Putamen (tissue), 1 donor: ENCODE data around the gene NOL12.

Experiments used
- DNase-seq: peaks from one replicate; pipeline ENCODE4 v3.0.0-alpha.2; 2016; ENCODE audit warnings: low spot score

NOL12 gene

DNA sequence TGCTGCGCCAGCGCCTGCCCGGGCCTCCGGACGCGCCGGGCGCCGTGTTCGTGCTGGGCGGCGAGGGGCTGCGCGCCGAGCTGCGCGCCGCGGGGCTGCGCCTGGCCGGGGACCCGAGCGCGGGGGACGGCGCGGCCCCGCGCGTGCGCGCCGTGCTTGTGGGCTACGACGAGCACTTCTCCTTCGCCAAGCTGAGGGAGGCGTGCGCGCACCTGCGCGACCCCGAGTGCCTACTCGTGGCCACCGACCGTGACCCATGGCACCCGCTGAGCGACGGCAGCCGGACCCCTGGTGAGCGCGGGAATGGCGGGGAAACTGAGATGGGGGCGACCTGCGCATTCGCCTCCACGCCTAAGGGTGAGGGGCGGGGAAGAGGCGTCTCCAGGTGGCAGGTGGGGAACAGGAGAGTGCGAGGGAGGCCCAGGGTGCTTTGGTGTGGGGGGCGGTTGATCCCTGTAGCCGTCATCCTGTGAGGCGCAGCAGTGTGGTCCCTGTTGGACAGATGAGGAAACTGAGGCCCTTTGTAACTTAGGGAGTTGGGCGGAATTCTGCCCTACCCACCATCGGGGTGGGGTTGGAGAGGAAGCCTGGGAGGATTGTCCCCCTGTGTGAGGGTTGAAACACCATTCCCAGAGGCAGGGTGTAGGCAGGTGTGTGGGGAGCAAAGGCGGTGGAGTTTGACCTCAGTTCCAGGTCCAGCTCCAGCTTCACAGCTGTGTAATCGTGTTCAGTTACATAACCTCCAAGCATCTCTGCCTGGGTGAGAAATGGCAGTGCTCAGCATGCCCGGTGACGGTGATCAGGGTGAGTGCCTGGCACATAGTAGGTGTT is 26.9 kb upstream of the NOL12 start:
- no peak for DNase-seq

- DNase-seq, result no peak
Measured at GRCh38 chr22:37659897-37660708, 26.0 kb upstream of the NOL12 start.

- DNase-seq, result no peak
Measured at GRCh38 chr22:37660709-37661045, 25.5 kb upstream of the NOL12 start.

DNA sequence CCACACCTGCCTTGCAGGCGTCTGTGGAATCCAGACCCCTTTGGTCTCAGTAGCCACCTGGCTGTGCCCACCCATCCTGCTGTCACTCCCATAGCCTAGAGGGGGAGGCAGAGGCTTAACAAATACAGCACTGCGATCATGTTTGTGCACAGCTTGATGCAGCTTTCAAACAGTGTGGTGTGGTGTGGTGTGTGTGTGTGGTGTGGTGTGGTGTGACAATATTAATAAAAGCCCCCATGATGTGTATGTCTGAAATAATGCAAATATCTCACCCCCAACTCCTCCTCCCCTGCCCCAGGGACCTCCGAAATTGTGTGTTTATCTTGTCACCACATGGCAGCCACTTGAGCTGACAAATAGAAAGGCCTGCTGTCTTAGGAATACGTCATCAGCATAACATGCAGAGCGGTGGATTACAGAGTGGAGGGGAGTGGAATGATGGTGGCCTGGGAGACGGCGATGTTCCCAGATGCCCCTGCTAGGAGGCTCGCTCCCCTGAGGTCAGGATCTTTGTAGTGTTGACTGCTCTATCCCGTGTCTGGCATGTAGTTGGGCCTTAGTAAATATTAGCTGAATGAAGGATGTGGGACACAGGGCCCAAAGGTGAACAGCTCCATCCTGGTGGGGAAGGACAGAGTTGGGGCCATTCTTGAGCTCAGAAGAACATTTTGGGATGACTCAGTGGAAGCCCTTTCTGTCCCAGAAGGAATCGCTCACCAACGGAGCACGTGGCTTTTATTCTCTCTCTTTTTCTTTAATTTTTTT is 24.8 kb upstream of the NOL12 start:
- no peak for DNase-seq

GRCh38 chr22:37662039-37662438 is 24.1 kb upstream of the NOL12 start:
- no peak for DNase-seq

DNA sequence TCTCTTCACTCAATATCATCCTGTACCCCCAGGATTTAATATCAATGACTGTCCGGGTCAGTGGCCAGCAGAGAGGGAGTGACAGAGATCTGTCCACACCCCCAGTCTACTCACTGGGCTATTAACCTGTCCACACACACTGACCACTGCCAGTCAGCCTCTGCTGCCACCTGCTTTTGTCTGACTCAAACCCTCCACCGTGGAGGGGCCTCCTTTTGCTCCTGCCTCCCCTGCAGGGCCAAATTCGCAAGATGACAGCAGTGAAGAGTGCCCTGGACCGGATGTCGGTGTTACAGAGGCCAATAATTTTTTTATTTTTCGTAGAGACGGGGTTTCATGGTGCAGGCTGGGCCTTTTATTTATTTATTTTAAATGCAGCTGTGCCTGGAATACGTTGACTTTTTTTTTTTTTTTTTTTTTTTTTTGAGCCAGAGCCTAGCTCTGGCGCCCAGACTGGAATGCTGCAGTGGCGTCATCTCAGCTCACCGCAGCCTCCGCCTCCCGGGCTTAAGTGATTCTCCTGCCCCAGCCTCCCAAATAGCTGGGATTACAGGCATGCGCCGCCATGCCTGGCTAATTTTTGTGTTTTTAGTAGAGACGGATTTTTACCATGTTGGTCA is 22.5 kb upstream of the NOL12 start:
- no peak for DNase-seq

GRCh38 chr22:37664249-37665101 is 21.7 kb upstream of the NOL12 start:
- peak; percentile 94 for DNase-seq

GRCh38 chr22:37665487-37665886 is 20.7 kb upstream of the NOL12 start:
- DNase-seq, result no peak

DNA sequence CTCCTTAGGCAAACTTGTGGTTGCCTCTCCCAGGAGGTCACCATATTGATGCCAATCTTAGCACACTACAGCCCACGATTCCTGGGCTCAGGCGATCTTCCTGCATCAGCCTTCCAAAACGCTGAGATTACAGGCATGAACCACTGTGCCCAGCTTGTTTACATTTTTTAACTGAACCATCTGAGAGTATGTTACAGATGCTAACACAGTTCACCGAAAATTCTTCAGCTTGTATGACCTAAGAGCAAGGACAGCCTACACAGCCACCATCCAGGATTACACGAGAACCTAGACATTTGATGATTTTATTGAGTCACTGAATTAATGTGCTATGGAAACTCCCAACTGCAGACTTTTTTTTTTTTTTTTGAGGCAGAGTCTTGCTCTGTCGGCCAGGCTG is 16.6 kb upstream of the NOL12 start:
- no peak for DNase-seq

DNA sequence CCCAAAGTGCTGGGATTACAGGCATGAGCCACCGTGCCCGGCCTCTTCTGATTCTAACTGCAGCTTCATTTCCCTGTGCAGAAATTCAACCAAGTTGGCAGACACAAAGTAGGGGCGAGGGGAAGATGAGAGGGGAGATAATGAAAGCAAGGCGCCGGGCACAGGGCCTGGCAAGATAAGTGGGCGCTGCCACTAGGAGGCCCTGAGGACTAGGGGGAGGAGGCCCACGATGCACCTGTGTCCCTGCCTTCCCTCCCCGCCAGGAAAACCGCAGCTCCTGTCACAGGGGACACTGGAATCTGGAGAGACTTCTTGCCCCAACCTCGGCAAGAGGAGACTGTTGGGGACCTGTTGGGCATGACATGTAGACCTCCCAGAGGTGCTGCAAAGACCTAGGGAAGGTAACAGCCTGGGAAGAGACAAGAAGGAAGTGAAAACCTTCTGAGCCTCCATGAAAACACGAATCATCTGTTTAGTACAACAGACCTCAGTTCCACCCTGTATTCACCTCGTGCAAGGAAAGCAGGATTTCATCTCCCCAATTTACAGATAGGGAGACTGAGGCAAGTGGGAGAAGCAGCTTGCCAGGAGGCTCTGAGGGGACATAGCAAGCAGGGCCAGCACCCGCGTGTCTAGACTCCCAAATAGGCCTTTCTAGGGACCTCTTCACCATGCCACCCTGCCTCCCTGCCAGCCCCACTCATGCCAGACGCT is 13.8 kb upstream of the NOL12 start:
- DNase-seq, result no peak

- DNase-seq, result no peak
Measured at GRCh38 chr22:37672920-37673455, 13.2 kb upstream of the NOL12 start.

DNA sequence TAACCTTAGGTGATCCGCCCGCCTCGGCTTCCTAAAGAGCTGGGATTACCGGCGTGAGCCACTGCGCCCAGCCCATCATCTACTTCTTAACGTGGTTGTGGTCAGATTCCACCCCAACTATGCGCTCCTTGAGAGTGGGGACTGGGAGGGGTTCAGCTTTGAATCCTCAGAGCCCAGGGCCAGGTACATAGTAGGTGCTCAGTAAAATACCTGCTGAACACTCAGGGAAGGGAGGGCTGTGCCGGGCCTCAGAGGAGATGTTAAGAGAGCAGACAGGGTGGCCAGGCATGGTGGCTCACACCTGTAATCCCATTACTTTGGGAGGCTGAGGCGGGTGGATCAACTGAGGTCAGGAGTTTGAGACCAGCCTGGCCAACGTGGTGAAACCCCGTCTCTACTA is 11.9 kb upstream of the NOL12 start:
- DNase-seq, result no peak

DNA sequence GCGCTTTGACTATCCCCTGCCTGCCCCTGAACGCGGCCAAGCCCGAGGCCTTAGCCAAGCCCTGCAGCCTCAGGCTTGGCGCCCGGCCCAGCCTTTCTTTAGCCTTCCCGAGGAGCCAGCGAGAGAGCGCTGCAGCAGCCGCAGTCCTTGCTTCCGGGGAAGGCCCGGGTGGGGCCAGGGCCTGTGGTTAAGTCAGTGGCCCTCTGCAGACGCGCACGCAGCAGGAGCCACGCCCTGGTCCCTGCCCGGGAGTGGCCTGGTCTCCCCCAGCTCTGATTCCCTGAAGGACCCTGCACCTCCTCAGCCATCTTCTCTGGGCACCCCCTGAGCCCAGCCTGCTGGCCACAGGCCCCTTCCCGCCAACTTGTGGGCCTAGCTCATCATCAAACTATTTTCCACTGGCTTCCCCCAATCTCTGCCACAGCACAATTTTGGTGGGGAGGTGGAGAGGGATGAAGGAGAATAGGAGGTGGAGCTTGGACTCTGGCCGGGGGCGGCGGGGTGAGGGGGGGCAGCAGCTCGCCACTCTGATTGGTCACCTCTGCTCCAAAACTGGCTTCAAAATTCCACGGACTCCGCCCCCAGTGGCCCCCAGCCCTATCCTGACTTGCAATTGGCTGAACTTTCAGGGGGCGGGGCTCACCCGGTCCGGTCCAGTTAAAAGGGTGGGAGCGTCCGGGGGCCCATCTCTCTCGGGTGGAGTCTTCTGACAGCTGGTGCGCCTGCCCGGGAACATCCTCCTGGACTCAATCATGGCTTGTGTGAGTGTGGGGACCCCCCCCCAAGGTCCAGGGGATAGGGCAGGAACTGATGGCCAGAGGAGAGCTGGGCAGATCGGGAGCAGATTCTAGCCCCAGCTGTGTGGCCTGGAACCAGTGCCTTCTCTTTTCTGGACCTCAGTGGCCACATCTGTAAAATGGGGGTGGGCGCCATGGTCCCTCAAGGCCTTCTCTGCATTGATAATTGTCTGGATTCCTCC is 10.9 kb upstream of the NOL12 start, which contains the start of gene LGALS1:
Gene LGALS1 (plus strand): TSS at position 686 of the 979 bp plus-strand sequence. CDS start 67 bp downstream, at position 753.
- DNase-seq, result peak; percentile 82

GRCh38 chr22:37675930-37676735 is 10.0 kb upstream of the NOL12 start:
- no peak for DNase-seq

DNA sequence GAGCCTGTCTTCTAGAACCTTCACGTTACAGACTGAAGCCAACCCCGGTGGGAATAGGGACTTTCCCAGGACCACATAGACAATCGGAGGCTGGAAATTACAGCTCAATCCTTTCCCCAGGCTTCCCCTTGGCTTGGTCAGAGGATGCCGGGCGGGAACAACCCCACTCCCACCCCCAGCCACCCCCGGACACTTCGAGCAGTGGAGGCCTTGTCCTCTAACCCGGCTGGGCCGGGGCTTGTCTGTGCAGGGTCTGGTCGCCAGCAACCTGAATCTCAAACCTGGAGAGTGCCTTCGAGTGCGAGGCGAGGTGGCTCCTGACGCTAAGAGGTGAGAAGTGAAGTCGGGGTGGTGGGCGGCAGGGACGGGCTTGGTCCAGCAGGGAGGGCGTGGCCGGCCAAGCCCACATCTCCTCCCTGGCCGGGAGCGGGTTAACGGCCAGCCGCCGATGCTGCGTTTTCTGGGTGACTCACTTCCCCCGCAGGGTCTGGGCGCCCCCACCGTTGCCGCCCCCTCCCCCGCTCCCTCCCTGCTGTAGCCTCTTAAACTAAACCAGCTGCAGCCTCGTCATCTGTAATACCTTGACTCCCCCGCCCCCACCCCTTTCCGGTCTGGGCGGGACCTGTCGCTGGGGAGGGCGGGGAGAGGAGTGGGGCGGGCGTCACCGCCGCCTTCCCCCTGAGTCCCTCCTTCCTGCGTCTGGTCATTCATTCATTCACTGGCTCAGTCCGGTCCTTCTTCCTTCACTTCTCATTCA is 9.2 kb upstream of the NOL12 start:
- peak; percentile 57 for DNase-seq

GRCh38 chr22:37677493-37677974 is 8.6 kb upstream of the NOL12 start:
- DNase-seq, result no peak

DNA sequence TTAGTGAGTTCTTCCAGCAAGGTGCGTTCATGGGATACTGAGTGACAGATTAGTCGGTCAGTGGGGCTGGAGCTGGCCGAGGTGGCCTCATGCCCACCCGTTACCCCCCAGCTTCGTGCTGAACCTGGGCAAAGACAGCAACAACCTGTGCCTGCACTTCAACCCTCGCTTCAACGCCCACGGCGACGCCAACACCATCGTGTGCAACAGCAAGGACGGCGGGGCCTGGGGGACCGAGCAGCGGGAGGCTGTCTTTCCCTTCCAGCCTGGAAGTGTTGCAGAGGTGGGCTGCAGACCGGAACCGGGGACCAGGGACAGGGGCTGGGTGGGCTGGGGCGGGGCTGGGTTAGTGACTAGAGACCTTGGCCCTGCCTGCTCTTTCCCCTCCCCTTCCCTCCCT is 7.8 kb upstream of the NOL12 start:
- no peak for DNase-seq
